IPS-18c (cell line): ENCODE measurements around the gene TAF6L.

Source experiments
- H3K4me3 ChIP-seq: 2 replicates; pipeline ENCODE4 v1.7.0; 2013; ENCODE audit warnings: low read depth, mild to moderate bottlenecking, low read length, moderate library complexity; ENCODE audit not compliant: insufficient read depth
- H3K9me3 ChIP-seq: one replicate; pipeline ENCODE4 v1.6.1; 2013; ENCODE audit warnings: mild to moderate bottlenecking, low read length, moderate library complexity; ENCODE audit not compliant: control insufficient read depth, insufficient read depth

Gene TAF6L

DNA sequence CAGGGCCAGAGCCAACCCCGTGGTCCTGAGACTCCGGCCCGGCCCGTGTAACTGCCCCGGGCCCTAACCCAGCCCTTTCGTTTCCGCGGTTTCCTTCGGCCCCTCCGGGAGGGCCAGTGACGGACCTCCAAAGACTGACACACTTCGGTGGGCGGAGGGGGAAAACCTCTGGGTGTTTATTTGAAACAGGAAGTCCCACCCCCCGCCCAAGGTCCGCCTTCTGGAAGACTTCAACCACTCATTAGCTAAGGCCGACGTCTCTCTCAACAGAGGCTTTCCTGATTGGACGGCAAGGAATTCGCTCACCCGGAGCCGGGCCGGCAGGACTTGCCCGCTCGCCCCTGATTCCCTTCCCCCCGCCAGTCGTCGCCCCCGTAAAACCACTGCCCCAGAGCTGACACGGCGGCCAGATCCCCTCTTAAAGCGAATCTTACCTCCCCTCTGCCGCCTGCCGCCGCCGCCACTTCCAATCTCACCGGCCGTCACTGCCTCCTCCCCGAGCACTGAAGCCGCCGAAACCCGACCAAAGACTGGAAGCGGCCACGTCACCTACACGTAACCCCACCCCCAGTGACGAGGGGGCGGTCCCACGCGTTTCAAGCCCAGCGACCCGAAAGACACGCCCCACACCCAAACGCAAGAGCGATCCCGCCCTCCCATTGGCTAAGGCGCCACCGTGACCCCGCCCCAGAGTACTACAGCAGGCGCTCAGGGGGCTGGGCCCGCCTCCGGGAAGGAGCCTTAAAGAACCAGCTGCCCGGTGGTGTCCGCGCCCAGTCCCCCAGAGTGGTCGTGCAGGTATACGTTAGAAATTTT is 60.5 kb downstream of the TAF6L start, which contains the start of gene STX5:
Gene STX5 (minus strand): TSS at position 532 of the 816 bp plus-strand sequence. CDS start 808 bp downstream, outside the sequence.
- peak within 1 kb of the TSS; percentile 98 for H3K4me3 ChIP-seq
- H3K9me3 ChIP-seq, result no peaks in the 10 kb centered on the region

DNA sequence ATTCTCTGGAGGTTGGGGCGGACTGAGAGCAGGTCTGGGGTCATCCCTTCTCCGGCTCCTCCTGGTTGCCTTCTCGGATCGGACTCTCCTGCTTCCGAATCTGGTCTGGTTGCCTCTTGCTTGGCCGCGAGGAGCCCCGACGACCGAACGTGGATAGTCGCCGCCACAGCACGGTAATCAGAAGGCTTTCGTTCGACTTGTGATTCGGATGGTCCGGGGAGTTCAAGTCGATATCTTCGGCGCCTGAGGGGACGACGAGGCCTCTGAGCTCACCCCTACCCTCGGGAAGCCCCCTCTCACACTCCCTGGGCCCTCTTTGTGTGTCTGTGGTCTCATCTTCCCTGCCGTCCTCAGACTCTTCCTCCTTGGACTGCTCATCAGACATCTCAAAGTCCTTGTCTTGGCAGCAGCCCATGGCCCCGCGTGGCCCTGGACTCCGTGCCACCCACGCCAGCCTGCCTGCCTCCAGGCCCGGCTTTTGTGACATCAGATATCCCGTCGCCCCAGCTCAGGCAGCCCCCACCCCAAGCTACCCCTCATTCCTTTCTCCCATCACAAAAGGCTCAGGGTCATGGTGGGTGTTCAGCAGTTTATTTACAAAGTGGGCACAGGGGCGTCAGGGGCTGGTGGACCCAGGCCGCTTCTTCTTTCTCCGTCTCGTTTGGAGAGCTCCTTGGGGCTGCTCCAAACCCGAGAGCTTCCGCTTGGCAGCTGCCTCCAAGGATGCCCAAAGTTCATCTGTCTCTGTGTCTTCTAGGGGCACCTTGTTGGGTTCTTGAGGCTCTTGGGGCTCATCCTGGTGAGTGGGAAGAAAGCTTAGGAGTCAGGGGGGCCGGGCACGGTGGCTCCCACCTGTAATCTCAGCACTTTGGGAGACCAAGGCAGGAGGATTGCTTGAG is 61.4 kb downstream of the TAF6L start, which contains the start of gene TEX54:
Gene TEX54 (minus strand): TSS at position 506 of the 899 bp plus-strand sequence.
- Histone ChIP-seq H3K9me3 (no peaks in the 10 kb centered on the region), H3K4me3 (peak within 1 kb of the TSS; percentile 98)

DNA sequence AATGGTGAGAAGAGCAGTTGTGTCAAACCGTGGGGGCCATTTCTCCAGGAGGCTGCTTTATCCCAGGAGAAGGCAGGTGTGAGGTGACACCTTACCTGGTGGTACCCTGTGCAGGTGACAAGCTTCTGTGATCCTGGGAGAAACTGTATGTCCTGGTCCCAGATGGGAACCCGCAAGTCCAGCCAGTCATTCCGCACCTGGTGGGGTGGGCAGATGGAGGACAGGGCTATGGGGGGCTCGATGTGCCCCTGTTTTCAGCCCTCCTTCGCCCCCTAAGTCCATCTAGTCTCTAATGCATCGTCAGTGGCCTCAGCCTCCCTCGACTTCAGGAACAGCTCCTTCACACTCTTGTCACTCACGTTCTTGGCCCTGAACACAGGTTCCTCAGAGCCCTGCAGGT is 64.1 kb downstream of the TAF6L start:
- Histone ChIP-seq H3K9me3 (no peaks in the 10 kb centered on the region), H3K4me3 (no peak overlapping the region)
